Activated CD8-positive, alpha-beta memory T cell treated with anti-CD3 and anti-CD28 coated beads, Interleukin-2, amount 50 U/mL, for 4 hours (primary cell): ENCODE results near the gene KATNB1.

Experiments
- DNase-seq: peaks from one replicate; pipeline ENCODE4 v3.0.0-alpha.2; 2020

Gene KATNB1, protein sequence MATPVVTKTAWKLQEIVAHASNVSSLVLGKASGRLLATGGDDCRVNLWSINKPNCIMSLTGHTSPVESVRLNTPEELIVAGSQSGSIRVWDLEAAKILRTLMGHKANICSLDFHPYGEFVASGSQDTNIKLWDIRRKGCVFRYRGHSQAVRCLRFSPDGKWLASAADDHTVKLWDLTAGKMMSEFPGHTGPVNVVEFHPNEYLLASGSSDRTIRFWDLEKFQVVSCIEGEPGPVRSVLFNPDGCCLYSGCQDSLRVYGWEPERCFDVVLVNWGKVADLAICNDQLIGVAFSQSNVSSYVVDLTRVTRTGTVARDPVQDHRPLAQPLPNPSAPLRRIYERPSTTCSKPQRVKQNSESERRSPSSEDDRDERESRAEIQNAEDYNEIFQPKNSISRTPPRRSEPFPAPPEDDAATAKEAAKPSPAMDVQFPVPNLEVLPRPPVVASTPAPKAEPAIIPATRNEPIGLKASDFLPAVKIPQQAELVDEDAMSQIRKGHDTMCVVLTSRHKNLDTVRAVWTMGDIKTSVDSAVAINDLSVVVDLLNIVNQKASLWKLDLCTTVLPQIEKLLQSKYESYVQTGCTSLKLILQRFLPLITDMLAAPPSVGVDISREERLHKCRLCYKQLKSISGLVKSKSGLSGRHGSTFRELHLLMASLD

DNA sequence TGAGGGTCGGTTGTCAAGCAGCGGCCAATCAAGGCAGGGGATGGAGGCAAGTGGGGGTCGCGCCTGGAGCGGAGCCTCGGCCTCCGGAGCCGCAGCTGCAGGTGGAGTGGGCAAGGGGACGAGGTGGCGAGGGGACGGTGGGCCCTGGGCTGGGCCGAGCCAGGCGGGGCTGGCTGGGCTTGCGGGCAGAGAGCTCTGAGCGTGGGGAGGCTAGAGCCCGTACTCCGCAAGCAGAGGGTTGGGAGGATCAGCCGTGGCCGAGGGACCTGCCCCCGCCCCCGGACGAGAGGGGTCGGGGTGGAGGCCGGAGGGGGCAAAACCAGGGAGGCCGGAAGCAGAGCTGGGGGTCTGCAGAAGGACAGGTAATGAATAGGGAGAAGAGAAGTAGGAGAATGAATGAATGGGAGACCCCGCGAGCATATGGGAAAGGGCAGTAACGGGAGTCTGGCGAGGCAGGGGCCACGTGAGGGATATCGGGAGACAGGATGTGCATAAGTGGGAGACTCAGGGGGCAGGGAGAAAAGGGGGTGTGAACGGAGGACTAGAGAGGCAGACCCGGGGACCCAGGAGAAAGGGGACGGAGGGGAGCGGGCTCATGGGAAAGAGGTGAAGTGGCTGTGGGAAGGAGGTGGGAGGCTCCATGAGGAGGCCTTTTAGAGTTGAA lies at the start of gene KATNB1:
TSS of gene KATNB1 (plus strand) at position 16 of the 664 bp plus-strand sequence. CDS start 1,474 bp downstream, outside the sequence.
- DNase-seq, result no peak

DNA sequence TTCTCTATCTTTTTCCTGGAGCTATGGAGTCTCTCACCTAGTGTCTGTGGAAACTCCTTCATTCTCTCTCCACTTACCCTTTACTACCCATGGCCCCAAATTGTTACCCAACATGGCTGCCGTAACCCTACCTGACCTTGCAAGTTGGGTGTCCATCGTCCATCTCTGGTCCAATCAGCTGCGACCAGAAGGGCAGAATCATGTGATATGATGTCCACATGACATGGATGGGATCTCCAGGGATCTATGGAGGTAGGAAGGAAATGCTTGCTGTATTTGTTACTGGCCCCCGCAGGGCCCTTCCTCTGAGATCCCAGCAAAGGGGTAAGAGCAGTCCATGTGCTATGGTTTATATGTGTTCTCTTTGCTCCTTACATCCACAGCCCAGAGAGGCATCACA lies 49.0 kb upstream of the KATNB1 start:
- DNase-seq, result no peak

DNA sequence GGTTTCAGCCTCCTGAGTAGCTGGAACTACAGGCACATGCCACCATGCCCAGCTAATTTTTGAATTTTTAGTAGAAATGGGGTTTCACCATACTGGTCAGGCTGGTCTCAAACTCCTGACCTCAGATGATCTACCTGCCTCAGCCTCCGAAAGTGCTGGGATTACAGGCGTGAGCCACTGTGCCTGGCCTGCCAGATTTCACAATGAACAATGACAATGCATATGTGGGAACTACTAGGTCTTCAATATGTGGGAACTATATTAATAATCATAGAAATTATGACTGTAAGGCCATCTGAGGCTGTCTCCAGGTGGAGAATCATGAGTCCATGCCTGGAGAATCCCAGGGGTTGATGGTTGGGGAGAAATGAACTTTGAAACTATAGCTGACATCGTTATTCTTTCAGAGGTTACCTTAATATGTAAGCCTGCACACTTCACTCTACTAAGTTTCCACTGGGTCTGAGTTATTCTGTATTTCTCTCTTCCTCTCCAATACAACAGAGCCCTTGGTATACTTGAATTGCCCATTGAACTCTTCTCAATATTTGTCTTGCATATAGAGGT lies 48.1 kb upstream of the KATNB1 start:
- no peak for DNase-seq

DNA sequence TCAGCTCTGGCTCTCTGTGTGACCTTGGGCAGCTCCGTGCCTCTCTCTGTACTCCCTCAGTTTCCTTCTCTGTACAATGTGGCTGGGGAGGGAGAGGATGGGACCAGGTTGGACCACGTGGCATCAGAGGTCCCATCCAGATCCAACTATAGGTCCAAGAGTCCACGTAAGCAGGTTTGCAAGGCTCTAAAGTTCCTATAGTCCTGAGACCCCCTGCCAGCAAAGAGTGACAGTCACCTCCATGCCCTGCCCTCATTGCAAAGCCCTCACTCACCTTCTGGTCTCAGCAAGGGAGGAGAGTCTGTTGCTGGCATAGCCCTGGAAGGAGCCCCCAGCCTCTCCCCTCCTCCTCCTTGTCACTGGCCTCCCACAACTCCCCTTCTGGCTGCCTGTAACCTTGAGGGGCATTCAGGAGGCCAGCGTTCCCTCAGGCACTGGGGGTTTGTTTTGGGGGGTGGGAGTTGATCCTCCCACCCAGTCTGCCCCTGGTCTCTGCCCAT lies 47.0 kb upstream of the KATNB1 start:
- no peak for DNase-seq

DNA sequence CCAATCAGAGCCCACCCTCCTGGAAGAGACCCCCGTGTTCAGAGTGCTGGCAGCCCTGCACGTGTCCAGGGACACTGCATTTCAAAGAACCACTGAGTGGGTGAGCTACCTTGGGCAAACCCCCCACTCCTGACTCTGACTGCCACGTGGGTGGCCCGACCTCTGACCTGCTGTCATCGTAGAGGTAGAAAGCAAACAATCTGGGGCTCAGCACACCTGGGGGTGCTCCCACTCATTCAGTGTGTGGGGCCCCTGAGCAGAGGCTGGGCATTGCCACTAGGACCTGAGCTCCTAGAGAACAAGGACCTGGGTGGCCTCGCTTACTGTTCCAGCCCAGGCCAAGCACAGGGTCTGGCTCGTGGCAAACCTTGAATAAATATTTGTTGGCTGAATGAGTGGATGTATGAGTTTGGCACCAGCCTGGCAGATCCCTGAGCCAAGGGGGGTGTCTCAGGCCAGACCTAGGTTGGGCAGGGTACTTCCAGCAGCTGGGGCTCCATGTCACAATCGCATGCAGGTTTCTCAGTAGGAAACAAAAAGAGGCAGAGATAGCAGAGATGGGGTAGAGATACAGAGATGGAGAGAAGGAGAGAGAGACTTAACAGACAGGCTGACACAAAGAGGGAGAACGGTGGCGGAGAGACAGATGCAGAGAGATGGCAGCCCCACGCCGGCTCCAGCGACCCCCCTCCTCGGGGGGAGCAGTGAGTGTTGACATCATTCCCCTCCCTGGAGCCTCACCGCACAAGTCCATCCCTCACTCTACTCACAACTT lies 46.4 kb upstream of the KATNB1 start:
- DNase-seq, result no peak

DNA sequence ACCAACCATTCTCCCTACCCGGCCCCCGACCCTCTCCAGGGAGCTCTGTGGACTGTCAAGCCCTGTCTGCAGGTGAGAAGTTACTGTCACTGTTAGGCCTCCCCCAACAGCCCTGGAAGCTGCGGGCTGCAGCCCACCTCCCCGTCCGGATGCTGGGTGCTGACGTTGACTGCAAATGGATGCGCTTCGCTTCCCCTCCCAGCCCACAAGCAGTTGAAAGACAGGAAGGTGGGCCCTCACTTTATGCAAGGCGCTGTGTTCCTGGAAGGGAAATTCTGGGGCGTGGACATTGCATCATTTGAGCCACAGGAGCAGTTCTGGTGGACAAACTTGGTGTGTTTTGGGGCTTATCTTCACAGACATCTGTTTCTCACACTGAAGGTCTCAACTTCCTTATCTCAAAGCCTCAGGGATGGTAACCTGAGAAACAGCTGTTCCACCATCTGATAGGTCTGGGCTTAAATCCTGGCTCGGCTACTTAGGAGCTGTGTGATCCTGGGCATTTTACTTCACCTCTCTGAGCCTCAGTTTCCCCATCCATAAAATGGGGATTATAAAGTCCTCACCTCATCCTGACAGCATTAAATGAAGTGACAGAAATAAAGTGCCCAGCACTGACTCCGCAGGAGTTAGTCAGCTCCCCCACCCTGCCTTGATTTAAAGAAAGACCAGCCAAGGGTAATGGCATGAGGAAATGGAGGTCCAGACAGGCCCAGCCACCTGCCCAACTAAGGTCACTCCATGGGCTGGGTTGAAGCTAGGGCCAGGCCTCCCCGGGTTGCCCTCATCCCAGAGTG lies 45.6 kb upstream of the KATNB1 start:
- peak; percentile 31 for DNase-seq

DNA sequence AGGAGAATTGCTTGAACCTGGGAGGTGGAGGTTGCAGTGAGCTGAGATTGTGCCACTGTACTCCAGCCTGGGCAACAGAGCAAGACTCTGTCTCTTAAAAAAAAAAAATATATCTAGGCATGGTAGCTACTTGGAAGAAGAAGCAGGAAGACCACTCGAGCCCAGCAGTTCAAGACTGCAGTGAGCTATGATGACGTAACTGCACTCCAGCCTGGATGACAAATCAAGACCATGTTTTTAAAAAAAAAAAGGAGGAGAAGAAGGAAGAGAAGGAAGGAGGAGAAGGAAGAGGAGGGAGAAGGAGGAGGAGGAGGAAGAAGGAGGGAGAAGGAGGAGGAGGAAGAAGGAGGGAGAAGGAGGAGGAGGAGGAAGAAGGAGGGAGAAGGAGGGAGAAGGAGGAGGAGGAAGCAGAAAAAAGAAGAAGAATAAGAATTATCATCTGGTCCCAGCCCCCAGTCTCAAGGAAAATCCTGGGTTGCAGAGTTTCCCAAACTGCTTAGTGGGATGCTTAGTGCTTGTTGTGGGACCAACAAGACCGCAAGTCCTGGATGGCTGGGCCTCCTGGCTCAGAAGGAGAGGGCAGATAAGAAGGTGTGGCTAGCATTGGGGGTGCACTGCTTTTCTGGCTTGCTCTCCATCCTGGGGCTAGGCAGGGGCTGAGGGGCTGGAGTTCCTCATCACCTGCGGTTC lies 44.6 kb upstream of the KATNB1 start:
- DNase-seq, result no peak

DNA sequence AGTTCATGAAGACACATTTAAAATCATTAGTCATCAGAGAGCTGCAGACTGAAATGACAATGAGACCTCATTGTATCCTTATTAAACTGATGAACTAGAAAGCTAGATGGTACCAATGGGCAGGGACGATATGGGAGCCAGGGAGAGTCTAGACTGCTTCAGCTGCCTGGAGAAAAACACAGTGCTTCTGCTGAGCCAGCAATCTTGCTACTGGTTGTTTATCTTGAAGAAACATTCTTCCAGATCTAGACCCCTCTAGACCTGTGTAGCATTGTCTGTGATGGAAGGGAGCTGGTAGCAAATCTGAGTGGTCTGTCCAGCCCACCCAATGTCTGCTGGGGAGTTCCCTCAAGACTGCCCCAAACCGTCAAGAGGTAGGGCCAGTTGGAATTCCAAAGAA lies 42.9 kb upstream of the KATNB1 start:
- DNase-seq, result no peak

DNA sequence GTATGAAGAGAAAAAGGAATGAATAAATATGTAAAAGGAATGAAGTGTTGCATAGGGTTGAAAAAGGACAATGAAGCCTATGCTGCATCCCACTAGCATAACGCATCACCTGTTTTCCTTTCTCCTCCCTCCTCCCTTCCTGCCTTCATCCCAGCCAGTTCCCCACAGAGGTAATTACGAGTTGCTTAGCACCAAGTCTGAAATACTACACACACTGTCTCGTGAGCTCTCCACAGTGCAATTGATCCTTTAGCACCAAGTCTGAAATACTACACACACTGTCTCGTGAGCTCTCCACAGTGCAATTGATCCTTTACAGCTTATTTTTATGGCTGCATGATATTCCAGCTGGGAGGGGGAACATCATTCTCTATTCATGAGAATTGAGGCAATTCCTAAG lies 42.0 kb upstream of the KATNB1 start:
- DNase-seq, result no peak

DNA sequence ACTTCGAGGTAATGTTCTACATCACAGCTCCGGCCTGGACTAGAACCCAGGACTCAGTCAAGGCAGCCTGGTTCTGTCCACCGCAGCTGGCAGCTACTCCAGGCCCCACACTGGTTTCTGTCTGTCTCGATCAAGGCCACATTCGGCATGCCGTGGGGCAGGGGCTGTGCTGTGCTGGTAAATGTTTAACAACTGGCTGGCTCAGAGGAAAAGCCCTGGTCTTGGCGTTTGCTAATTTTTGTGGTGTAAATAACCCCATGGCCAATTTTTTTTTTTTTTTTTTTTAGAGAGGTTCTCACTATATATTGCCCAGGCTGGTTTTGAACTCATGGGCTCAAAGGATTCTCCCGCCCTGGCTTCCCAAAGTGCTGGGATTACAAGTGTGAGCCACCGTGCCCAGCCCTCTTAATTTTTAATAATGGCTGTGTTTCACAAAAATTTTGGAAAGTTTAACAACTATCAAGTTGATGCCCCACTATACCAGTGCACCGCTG lies 41.3 kb upstream of the KATNB1 start:
- DNase-seq, result no peak

DNA sequence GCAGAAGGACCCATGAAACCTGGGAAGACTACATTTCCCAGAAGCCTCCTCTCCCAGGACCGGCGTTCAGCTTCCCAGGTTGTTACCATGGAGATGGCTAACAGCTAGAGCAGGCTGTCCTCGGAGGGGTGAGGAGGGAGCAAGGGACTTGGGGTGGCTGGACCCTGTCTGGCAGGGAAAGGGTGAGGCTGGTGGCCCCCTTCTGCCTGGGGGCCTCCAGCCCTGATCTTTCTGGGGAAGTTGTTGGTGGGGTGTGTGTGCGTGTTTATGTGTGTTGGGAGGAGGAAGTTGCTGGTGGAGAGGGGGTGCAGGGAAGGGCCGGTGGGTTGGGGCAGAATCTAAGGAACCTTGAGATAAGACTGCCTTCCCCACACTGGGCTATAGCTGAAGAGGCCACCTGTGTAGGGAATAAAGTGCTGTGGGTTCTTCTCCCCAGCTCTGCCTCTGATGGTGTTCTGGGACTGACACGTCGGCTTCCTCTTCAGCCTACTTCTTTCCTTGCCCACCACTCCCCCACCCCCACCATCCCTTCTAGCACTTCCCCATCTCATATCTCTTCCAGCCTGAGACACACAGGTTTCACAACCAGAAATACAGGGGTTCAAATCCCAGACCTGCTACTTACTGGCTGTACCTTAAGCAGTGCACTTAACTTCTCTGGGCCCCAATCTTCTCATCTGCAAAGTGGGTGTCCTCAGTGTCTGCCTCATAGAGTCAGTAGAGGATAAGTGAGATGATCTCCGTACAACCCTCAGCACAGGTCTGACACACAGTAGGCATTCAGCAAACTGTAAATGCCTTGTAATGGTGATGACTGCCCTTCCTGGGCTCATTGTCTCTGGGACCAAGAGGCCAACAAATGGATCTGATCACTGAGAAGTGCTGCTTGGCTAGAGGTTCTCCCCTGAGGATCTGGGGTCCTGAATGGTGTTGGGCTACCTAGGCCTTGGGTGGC lies 40.6 kb upstream of the KATNB1 start, which contains the start of gene DRC7:
TSS of gene DRC7 (plus strand) at position 82 of the 955 bp plus-strand sequence. CDS start 3,144 bp downstream, outside the sequence.
- no peak for DNase-seq

DNA sequence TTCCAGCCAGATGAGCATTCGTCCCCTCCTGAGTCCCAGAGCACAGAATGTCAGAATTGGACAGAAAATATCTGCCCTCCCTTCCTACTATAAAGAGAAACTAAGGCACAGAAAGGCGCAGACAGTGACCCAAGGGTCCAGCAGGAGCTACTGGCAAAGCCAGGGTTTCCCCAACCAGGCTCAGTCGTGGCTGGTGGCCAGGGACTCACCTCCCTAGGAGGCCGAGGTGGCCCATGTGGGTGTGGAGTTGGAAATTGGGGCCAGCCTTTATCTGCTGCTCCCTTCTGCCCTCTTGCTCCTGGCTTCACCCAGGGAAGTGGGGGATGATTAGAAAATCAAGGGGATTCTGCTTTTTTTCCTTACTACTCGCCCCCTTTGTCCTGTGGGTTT lies 39.9 kb upstream of the KATNB1 start:
- no peak for DNase-seq

DNA sequence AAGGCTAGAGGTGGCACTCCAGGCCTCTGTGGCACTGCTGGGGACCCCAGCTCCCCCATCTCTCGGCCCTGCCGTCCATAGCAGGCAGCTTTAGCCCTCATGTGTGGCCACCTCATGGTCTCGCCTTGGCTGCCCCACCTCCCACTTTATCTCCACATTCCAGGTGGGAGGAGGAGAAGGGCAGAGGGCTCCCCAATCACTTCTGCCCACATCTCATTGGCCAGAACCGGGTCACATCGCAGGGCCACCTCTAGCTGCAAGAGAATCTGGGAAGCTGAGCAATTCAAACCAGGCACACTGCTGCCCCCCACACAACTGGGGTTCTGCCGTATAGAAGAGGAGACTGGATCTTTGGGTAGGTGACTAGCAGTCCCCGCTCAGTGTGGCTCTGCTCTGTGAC lies 39.3 kb upstream of the KATNB1 start:
- DNase-seq, result no peak

DNA sequence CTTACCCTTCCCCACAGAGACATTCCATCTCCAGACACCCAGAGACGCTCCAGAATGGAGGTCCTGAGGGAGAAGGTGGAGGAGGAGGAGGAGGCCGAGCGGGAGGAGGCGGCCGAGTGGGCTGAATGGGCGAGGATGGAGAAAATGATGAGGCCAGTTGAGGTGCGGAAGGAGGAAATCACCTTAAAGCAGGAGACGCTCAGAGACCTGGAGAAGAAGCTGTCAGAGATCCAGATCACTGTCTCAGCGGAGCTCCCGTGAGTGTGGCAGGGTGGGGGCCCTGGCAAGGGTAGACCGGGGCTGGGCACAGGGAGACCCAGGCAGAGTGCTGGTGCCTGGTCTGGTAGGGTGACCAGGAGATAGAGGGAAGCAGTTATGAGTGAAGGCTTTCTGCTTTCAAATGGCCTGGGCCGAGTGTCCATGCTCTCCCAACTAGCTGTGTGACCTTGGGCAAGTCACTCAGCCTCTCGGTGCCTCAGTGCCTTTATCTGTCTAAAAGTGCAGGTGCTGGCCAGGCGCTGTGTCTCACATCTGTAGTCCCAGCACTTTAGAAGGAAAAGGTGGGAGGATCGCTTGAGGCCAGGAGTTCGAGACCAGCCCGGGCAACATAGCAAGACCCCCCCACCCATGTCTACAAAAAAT lies 37.6 kb upstream of the KATNB1 start:
- DNase-seq, result no peak

DNA sequence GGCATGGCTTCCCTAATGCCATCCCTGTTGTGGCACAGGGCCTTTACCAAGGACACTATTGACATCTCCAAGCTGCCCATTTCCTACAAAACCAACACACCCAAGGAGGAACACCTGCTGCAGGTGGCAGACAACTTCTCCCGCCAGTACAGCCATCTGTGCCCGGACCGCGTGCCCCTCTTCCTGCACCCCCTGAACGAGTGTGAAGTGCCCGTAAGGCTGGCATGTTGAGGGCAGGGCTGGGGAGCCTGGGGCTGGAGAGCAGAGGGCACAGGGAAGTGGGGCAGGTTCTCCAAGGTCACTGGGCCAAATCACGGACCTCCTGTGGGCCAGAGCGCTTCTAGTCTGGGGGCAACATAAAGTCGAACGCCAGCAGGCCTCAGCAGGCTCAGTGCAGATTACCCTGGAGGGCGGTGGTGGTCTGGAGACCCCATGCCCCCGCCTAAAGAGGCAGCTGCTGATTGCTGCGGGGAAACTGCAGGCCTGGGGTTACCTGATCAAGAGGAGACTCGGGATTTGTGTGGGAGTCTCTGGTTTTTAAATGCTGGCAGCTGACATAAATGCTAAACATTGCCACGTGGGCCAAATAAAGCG lies 36.7 kb upstream of the KATNB1 start:
- no peak for DNase-seq

DNA sequence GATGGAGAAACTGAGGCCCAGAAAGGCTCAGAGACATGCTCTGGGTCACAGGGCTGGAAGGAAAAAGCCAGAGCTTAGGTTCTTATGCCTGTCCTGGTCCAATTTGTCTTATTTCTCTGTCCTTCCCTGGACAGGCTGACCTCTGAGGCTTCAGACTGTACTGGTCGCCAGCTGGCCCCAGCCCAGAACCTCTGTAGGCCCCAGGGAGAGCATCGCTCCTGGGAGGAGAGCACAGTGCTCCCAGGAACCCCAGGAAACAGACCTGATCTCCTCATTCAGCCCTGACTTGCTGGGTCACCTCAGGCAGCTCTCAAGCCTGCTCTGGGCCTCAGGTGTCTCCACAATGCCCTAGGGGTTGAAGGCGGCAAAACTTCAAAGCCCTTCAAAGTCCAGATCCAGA lies 36.1 kb upstream of the KATNB1 start:
- DNase-seq, result no peak

DNA sequence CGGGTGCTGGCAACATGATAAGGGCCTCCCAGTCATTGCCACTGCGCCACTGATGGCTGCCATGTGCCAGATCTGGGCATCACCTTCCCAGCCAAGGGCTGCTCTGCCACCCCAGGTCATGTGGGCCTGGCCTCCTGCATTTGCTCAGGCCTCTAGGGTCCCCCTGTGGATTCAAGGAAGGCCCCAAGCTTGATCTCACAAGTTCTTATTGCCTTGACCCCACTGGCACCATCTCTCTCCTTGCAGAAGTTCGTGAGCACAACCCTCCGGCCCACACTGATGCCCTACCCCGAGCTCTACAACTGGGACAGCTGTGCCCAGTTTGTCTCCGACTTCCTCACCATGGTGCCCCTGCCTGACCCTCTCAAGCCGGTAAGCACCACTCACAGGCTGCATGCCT lies 35.7 kb upstream of the KATNB1 start:
- no peak for DNase-seq

DNA sequence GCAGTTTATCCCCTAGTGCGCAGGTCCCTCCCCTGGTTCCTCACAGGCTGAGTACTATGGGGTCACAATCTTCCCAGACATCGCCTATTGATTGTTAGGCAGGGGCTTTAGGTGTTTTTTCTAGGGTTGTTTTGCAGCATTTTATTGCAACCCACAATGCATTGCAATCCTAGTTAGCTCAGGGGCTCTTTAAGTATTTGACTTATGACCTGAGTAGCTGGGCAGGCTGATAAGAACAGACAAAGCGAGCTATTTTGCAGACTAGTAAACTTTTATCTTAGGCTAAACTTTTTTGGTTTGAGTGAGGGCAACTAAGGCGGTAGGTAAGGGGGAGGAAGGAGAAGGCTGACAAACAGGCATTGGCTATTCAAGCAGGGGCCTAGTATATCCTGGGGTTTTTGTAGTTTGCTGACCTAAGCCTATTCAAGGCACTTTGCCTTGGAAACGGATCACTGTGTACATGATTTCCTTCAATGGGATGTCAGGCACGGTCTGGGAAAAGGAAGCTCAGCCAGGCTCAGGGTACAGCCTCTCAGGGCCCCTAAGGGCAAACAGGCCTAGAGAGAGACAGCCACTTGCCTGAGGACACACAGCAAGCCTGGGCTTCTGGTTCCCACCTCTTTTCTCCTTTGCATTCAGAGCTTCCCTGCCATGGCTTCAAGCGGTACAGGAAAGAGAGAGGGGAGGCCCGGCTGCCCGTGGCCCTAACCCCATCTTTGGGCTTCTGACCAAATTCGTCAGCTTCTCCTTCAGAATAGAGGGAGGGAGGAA lies 34.6 kb upstream of the KATNB1 start:
- no peak for DNase-seq
